ENCODE results near the gene WFIKKN2. TPM values are rescaled to one million over a fixed set of nuclear protein-coding genes. Genes with fewer than 3 reads are reported as not detected.

Gene WFIKKN2
- total and polyA plus RNA-seq, 2 of the 13 experiments (the other 11 are each of a cell fraction or from before 2014, with no cell fraction given): not detected

GRCh38 chr17:50844117-50844700 lies 8.8 kb downstream of the WFIKKN2 start (continued):
- TF ChIP-seq HOXA9 (CRISPR knock-in tag; IDR thresholded peaks at IDR 0.05; ENCODE audit: borderline replicate concordance): no peak
- TF ChIP-seq ZSCAN22 (CRISPR knock-in tag; IDR thresholded peaks at IDR 0.05): no peak
- 0 out of 2 replicates have a peak, but pooled peaks have one; percentile 41 for TF ChIP-seq ZNF572 (CRISPR knock-in tag; IDR thresholded peaks at IDR 0.05)
- no peak for TF ChIP-seq ETV6 (CRISPR knock-in tag; conservative IDR thresholded peaks at IDR 0.05)
- no peak for TF ChIP-seq NCOA1 (CRISPR knock-in tag; IDR thresholded peaks at IDR 0.05)
- TF ChIP-seq ZBTB44 (CRISPR knock-in tag; IDR thresholded peaks at IDR 0.05): no peak
- TF ChIP-seq ZNF34 (CRISPR knock-in tag; IDR thresholded peaks at IDR 0.05; ENCODE audit: borderline replicate concordance): no peak
- TF ChIP-seq ZNF776 (CRISPR knock-in tag; IDR thresholded peaks at IDR 0.05): peak; percentile 65
- TF ChIP-seq ZNF253 (CRISPR knock-in tag; IDR thresholded peaks at IDR 0.05; ENCODE audit: borderline replicate concordance): no peak
- no peak for TF ChIP-seq ZFP36L1 (CRISPR knock-in tag; IDR thresholded peaks at IDR 0.05)
- no peak for TF ChIP-seq ZNF362 (CRISPR knock-in tag; IDR thresholded peaks at IDR 0.05; ENCODE audit: borderline replicate concordance)
- no peak for TF ChIP-seq HNRNPK (IDR thresholded peaks at IDR 0.05; ENCODE audit: low read depth, low read length, poor library complexity, severe bottlenecking)
- peak; percentile 66 for TF ChIP-seq POLR2G (IDR thresholded peaks at IDR 0.05; ENCODE audit: low read depth, low read length)
- TF ChIP-seq JARID2 (CRISPR knock-in tag; IDR thresholded peaks at IDR 0.05; ENCODE audit: insufficient replicate concordance): no peak
- TF ChIP-seq RORA (CRISPR knock-in tag; IDR thresholded peaks at IDR 0.05): no peak
- TF ChIP-seq ZNF263 (CRISPR knock-in tag; IDR thresholded peaks at IDR 0.05): no peak; the same call in 1 of the 2 replicates
- TF ChIP-seq ISX (CRISPR knock-in tag; conservative IDR thresholded peaks at IDR 0.05): no peak
- TF ChIP-seq SRSF1 (optimal IDR thresholded peaks at IDR 0.05; ENCODE audit: low read depth, low read length): peak; percentile 69
- TF ChIP-seq ZGPAT (CRISPR knock-in tag; IDR thresholded peaks at IDR 0.05): peak; percentile 49
- TF ChIP-seq THYN1 (CRISPR knock-in tag; IDR thresholded peaks at IDR 0.05; ENCODE audit: borderline replicate concordance, low read depth): no peak
- TF ChIP-seq PRPF4 (IDR thresholded peaks at IDR 0.05; ENCODE audit: low read depth, low read length, poor library complexity, severe bottlenecking): no peak
- peak; percentile 58; the same call in 1 of the 2 replicates for TF ChIP-seq HOMEZ (CRISPR knock-in tag; IDR thresholded peaks at IDR 0.05; ENCODE audit: low read depth)
- TF ChIP-seq ZNF3 (CRISPR knock-in tag; IDR thresholded peaks at IDR 0.05): no peak
- peak; percentile 36; the same call in 1 of the 2 replicates for TF ChIP-seq FOXJ3 (CRISPR knock-in tag; IDR thresholded peaks at IDR 0.05; ENCODE audit: borderline replicate concordance)
- TF ChIP-seq MLX (CRISPR knock-in tag; IDR thresholded peaks at IDR 0.05): peak; percentile 73; the same call in 1 of the 2 replicates
